IMR-90 (cell line): ENCODE data around the gene NBEA.

ENCODE experiments used
- CEBPB ChIP-seq: IDR thresholded peaks from 2 replicates; pipeline ENCODE4 v1.6.1; 2012; ENCODE audit warnings: low read depth, low read length, improper control_type of control experiment
- CTCF ChIP-seq: conservative IDR thresholded peaks from 2 replicates; pipeline ENCODE4 v1.5.1; 2012; ENCODE audit warnings: mild to moderate bottlenecking, low read depth, low read length, improper control_type of control experiment
- MAFK ChIP-seq: IDR thresholded peaks from 2 replicates; pipeline ENCODE4 v1.6.1; 2012; ENCODE audit warnings: low read depth, low read length, improper control_type of control experiment
- POLR2A ChIP-seq: IDR thresholded peaks from 2 replicates; pipeline ENCODE4 v1.6.1; 2012; ENCODE audit warnings: mild to moderate bottlenecking, low read depth, low read length
- RCOR1 ChIP-seq: IDR thresholded peaks from 2 replicates; pipeline ENCODE4 v1.6.1; 2012; ENCODE audit warnings: mild to moderate bottlenecking, low read length, improper control_type of control experiment; ENCODE audit not compliant: insufficient replicate concordance
- RFX5 ChIP-seq: IDR thresholded peaks from 2 replicates; pipeline ENCODE4 v1.8.0; 2012; ENCODE audit warnings: low read depth, mild to moderate bottlenecking, low read length, moderate library complexity
- SMC3 ChIP-seq: fragments of 150-350 bp; IDR thresholded peaks from 2 replicates; pipeline ENCODE4 v1.6.1; 2016; ENCODE audit warnings: low read depth, mild to moderate bottlenecking, antibody characterized with exemption, low read length, moderate library complexity
- USF2 ChIP-seq: fragments of 150-350 bp; IDR thresholded peaks from 2 replicates; pipeline ENCODE4 v1.6.1; 2017; ENCODE audit warnings: mild to moderate bottlenecking, antibody characterized with exemption, low read length, low read depth

- TF ChIP-seq POLR2A: no peak
- no peak for TF ChIP-seq CTCF
- no peak for TF ChIP-seq CEBPB
- no peak for TF ChIP-seq USF2
- TF ChIP-seq MAFK: no peak
- no peak for TF ChIP-seq RFX5
- TF ChIP-seq RCOR1: no peak
- no peak for TF ChIP-seq SMC3
Observed at GRCh38 chr13:34935841-34936240, 6.2 kb upstream of the NBEA start.
